SK-N-SH treated with all-trans-retinoic acid at 6 μM for 48 hours (cell line): ENCODE data around the gene PLEKHG5.
"Not testable (repeated sequence)": the region's sequence is repeated elsewhere in the genome, so short reads cannot be mapped to it uniquely, and the experiment has no call there.

Experiments used
- ATAC-seq: fragments of 200-7000 bp; cut with Tn5 transposase; 3 replicates; pipeline ENCODE4 v1.9.1; 2020; ENCODE audit warnings: mild to moderate bottlenecking, moderate library complexity
- ARNTL ChIP-seq: fragments of 450-650 bp; formaldehyde crosslinking; IDR thresholded peaks from 2 replicates; pipeline ENCODE4 v1.5.0; 2020; ENCODE audit warnings: low read depth, mild to moderate bottlenecking, moderate library complexity, borderline replicate concordance
- BACH2 ChIP-seq: fragments of 250-450 bp; sonication (Bioruptor Pico); IDR thresholded peaks from 2 replicates; pipeline ENCODE4 v1.9.0; 2021; ENCODE audit warnings: mild to moderate bottlenecking, borderline replicate concordance
- CREB5 ChIP-seq: fragments of 250-450 bp; sonication (Bioruptor Pico); IDR thresholded peaks from 2 replicates; pipeline ENCODE4 v1.5.1; 2020; ENCODE audit warnings: low read depth, mild to moderate bottlenecking, moderate library complexity
- CSDC2 ChIP-seq: fragments of 250-450 bp; sonication (Bioruptor Pico); IDR thresholded peaks from 2 replicates; pipeline ENCODE4 v1.5.0; 2020; ENCODE audit warnings: mild to moderate bottlenecking, moderate library complexity
- CSRNP3 ChIP-seq: fragments of 250-450 bp; sonication (Bioruptor Pico); IDR thresholded peaks from 2 replicates; pipeline ENCODE4 v1.5.1; 2021; ENCODE audit warnings: mild to moderate bottlenecking, moderate library complexity
- ESRRG ChIP-seq: fragments of 250-450 bp; sonication (Bioruptor Pico); IDR thresholded peaks from 2 replicates; pipeline ENCODE4 v1.6.1; 2021; ENCODE audit warnings: mild to moderate bottlenecking
- GLIS3 ChIP-seq: fragments of 250-450 bp; sonication (Bioruptor Pico); IDR thresholded peaks from 2 replicates; pipeline ENCODE4 v1.5.0; 2020; ENCODE audit warnings: mild to moderate bottlenecking, moderate library complexity
- ISL1 ChIP-seq: fragments of 250-450 bp; sonication (Bioruptor Pico); IDR thresholded peaks from 2 replicates; pipeline ENCODE4 v2.1.2; 2022; ENCODE audit warnings: mild to moderate bottlenecking, moderate library complexity
- OSR1 ChIP-seq: fragments of 250-450 bp; sonication (Bioruptor Pico); IDR thresholded peaks from 2 replicates; pipeline ENCODE4 v1.8.0; 2022; ENCODE audit warnings: moderate library complexity, mild to moderate bottlenecking, inconsistent platforms
- POU6F1 ChIP-seq: fragments of 250-450 bp; sonication (Bioruptor Pico); IDR thresholded peaks from 2 replicates; pipeline ENCODE4 v1.8.0; 2021; ENCODE audit warnings: low read depth, mild to moderate bottlenecking, moderate library complexity, borderline replicate concordance
- PPARA ChIP-seq: fragments of 250-450 bp; sonication (Bioruptor Pico); IDR thresholded peaks from 2 replicates; pipeline ENCODE4 v1.5.0; 2020; ENCODE audit warnings: mild to moderate bottlenecking, borderline replicate concordance
- RARB ChIP-seq: fragments of 250-450 bp; sonication (Bioruptor Pico); IDR thresholded peaks from 2 replicates; pipeline ENCODE4 v1.8.0; 2021; ENCODE audit warnings: mild to moderate bottlenecking, moderate library complexity
- SNAI2 ChIP-seq: fragments of 250-450 bp; sonication (Bioruptor Pico); IDR thresholded peaks from 2 replicates; pipeline ENCODE4 v1.5.0; 2020; ENCODE audit warnings: mild to moderate bottlenecking, moderate library complexity
- TCF4 ChIP-seq: fragments of 250-450 bp; sonication (Bioruptor Pico); IDR thresholded peaks from 2 replicates; pipeline ENCODE4 v1.8.0; 2021; ENCODE audit warnings: mild to moderate bottlenecking, moderate library complexity, borderline replicate concordance
- TSHZ2 ChIP-seq: fragments of 250-450 bp; sonication (Bioruptor Pico); IDR thresholded peaks from 2 replicates; pipeline ENCODE4 v1.5.0; 2020; ENCODE audit warnings: mild to moderate bottlenecking, moderate library complexity
- ZC3H10 ChIP-seq: fragments of 250-450 bp; sonication (Bioruptor Pico); IDR thresholded peaks from 2 replicates; pipeline ENCODE4 v1.5.1; 2021; ENCODE audit warnings: mild to moderate bottlenecking, moderate library complexity
- ZNF565 ChIP-seq: fragments of 450-650 bp; formaldehyde crosslinking; conservative IDR thresholded peaks from 2 replicates; pipeline ENCODE4 v1.5.0; 2020; ENCODE audit warnings: low read depth, mild to moderate bottlenecking, moderate library complexity
- ZNF70 ChIP-seq: fragments of 450-650 bp; formaldehyde crosslinking; IDR thresholded peaks from 2 replicates; pipeline ENCODE4 v1.5.0; 2020; ENCODE audit warnings: mild to moderate bottlenecking, moderate library complexity
- ZNF8 ChIP-seq: fragments of 450-650 bp; formaldehyde crosslinking; IDR thresholded peaks from 2 replicates; pipeline ENCODE4 v1.5.0; 2020; ENCODE audit warnings: mild to moderate bottlenecking, moderate library complexity

The PLEKHG5 gene

GRCh38 chr1:6456800-6457466 is 34.5 kb downstream of the PLEKHG5 start:
- peak; percentile 12; the same call in 2 of the 3 replicates for ATAC-seq
- TF ChIP-seq ESRRG (CRISPR knock-in tag) (no peak), OSR1 (CRISPR knock-in tag) (no peak), PPARA (no peak), TSHZ2 (CRISPR knock-in tag) (no peak), ARNTL (CRISPR knock-in tag) (no peak), TCF4 (CRISPR knock-in tag) (no peak), SNAI2 (CRISPR knock-in tag) (no peak), ZC3H10 (no peak), CREB5 (CRISPR knock-in tag) (no peak)

GRCh38 chr1:6455752-6456520 is 35.5 kb downstream of the PLEKHG5 start:
- 0 out of 3 replicates have a peak, but pooled peaks have one; percentile 17 for ATAC-seq

GRCh38 chr1:6454856-6455751 is 36.4 kb downstream of the PLEKHG5 start:
- no peak; the same call in 2 of the 3 replicates for ATAC-seq
- TF ChIP-seq SNAI2 (CRISPR knock-in tag) (no peak), PPARA (no peak), ZNF70 (CRISPR knock-in tag) (no peak), RARB (CRISPR knock-in tag) (no peak), TCF4 (CRISPR knock-in tag) (no peak), OSR1 (CRISPR knock-in tag) (no peak), ZNF565 (CRISPR knock-in tag) (no peak), CSRNP3 (no peak), GLIS3 (CRISPR knock-in tag) (no peak), ESRRG (CRISPR knock-in tag) (no peak), CSDC2 (no peak)
- TF ChIP-seq, all 23 proteins: peak for 0

- ATAC-seq: not testable (repeated sequence)
These were observed 37.3 kb downstream of the PLEKHG5 start for GRCh38 chr1:6453895-6454855.

- TF ChIP-seq ZNF565 (CRISPR knock-in tag) (no peak), OSR1 (CRISPR knock-in tag) (no peak), BACH2 (CRISPR knock-in tag) (no peak), ESRRG (CRISPR knock-in tag) (no peak), ZNF8 (no peak), ISL1 (no peak), ZNF70 (CRISPR knock-in tag) (no peak), POU6F1 (CRISPR knock-in tag) (no peak), TCF4 (CRISPR knock-in tag) (no peak)
- ATAC-seq: no peak
These were observed 40.5 kb downstream of the PLEKHG5 start for GRCh38 chr1:6450943-6451373.

- ATAC-seq: not testable (repeated sequence)
These were observed 41.0 kb downstream of the PLEKHG5 start for GRCh38 chr1:6450486-6450885.
